ENCODE data around the gene NUP85. TPM values are rescaled to one million over a fixed set of nuclear protein-coding genes. Genes with fewer than 3 reads are reported as not detected.
"Not testable (repeated sequence)": the region's sequence is repeated elsewhere in the genome, so short reads cannot be mapped to it uniquely, and the experiment has no call there.

The NUP85 gene
- total RNA-seq, 1 donor from 2014 or later: 31.5 TPM

GRCh38 chr17:75266316-75267152, 61.1 kb downstream of the NUP85 start:
- DNase-seq (ENCODE audit: low read depth in 2 of 2): no peak

DNA sequence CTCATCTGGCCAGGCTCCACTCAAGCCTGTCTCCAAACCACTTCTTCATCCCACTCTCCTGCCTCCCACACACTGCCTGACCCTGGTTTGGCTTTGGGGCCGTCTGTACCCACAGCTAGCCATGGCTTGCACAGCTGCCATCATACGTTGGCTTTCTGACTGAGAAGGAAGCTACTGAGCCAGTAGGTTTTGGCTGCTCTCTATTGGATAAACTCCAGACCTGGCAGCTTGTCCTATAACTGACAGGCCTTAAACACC, 61.6 kb downstream of the NUP85 start:
- no peak for DNase-seq (ENCODE audit: low read depth in 2 of 2)

DNA sequence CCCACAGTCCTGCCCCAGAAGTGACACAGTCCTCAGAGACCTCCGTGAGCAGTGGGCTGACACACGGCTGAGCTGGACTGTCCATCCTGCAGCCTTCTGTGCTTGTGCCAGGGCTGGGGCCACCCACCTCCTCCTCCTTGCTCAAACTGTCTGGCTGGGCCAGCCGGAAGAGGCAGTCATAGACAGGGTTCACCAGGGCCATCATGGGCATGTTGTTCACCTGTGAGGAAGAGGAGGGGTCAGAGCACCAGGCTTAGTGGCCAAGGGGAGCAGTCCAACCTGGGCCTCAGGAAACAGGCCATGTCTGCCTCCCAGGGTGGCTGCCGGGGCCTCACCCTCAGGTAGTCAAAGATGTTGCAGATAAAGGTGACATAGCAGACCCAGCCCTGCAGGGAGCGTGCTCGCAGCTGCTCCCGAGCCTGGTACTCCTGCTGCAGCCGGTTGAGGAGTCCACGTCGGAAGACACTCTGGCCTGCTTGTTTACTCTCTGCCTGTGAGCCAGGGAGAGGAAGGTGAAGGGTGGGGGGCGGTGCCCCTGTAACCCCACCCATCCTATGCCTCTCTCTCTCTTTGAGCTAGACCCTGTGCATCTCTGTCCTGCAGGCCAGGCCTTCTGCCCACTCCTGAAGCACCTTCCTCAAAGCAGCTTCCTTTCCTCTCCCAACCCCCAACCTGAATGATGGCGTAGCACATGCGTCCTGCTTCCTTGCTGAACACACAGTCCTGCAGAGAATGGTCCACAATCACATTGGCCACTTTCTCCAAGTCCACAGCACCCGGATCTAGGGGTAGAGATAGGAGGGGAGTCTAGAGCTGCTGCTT, 62.1 kb downstream of the NUP85 start:
- DNase-seq (ENCODE audit: low read depth in 2 of 2): no peak

GRCh38 chr17:75269844-75270217, 64.4 kb downstream of the NUP85 start:
- no peak for DNase-seq (ENCODE audit: low read depth in 2 of 2)

DNA sequence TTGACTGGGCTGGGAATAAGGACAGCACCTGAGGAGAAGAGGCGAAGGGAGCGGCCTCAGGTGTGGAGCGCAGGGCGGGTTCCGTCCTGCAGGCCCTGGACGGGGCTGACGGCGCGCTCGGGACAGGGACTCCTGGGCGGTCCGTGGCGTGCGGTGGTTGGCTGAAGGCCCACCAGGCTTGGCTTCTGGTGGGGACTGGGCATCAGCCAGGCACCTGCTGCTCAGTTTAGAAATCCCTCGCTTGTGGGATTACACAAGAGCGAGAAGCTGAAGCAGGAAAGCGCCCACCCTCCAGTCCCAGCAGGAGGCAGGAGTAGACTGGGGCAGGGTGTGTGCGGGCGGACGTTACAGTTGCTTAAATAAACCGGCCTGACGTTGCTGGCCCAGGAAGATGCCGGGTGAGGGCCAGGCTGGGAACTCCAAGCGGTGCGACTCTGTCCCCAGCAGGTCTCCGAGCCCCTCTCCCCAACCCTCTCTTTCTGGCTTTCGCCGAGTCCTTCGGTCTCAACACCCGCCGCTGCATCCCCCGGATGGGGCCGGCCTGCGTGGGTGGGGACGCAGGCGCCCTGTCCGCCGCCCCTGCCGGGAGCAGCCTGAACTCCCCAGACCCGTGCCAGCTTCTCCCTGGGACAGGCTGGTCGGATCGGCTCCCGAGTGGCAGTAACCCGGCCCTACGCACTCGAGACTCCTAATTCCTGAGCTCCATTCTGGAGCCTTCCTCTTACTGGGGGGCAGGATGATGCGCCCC, 64.9 kb downstream of the NUP85 start:
- peak; percentile 69 to 79 for DNase-seq (ENCODE audit: low read depth in 2 of 2)

GRCh38 chr17:75270966-75271232, 65.4 kb downstream of the NUP85 start, which contains the start of gene MIF4GD:
Gene MIF4GD (minus strand): TSS chr17:75271231. CDS start chr17:75270195, 1,036 bp downstream.
- DNase-seq (ENCODE audit: low read depth in 2 of 2): peak in 1 of 2 donors; percentile 82

DNA sequence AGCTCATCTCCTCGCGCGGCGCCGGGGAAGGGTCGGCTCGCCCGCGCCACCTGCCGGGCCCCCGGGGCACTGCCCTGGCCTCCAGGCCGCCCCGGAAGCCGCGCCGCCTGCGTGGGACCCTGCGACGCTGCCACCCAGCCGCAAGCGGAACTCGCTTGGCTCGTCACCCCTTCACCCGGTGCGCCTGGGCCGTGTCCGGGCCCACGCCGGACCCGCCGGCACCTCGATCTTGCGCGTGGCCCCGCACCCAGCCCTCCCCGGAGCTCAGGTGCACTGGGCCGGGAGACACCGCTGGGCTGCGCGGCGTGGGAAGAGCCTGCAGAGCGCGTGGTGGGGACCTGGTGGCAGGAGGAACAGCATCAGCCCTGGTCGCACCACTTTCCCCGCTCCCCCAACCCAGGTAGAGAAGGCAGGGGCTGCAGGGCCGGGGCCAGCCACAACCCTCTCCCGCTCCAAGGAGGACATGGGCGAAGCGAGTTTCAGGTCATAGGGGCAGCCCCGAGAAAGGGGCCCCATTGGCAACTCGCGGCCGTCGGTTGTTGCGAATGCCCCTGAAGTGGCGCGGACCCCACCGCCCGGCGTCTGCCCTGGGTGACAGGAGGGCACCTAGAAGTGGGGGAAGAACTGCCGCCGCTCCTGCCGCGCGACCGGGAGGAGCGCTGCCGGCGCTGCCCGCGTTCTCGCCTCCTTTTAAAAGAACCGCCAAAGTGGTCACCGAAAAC, 65.9 kb downstream of the NUP85 start:
- DNase-seq (ENCODE audit: low read depth in 2 of 2): peak in 1 of 2 donors; percentile 74

- DNase-seq (ENCODE audit: low read depth in 2 of 2): no peak
These were observed 66.7 kb downstream of the NUP85 start for GRCh38 chr17:75271955-75272847.

- DNase-seq (ENCODE audit: low read depth in 2 of 2): no peak
These were observed 67.3 kb downstream of the NUP85 start for GRCh38 chr17:75272848-75273184.

DNA sequence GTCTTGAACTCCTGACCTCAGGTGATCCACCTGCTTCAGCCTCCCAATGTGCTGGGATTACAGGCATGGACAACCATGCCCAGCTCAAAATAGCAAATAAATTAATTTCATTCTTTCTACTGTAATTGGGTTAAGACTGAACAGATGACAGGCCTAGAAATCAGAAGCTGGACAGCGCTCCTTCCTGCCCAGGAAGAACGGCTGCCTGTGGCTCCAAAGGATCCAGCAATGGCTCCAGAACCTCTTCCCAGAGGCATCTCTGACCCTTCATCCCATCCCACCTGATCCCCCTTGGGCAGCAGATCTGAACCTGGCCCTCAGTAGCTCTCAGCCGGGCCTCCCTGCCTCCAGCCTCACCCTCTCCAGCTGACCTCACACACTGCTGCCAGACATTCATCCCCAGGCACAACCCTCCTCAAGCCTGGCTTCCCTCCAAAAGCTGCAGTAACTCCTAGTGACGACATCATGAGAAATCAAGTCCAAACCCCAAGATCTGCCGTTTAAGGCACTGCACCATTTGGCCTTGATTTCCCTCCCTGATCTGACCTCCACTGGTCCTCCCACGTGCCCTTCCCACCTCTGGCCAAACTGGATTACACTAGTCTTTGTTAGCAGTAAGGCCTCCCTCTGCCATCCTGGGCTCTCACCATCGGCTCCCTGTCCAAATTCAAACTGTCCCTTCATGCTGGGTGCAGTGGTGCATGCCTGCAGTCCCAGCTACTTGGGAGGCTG, 68.7 kb downstream of the NUP85 start:
- peak in 1 of 2 donors; percentile 43 for DNase-seq (ENCODE audit: low read depth in 2 of 2)

GRCh38 chr17:75277664-75278071, 72.2 kb downstream of the NUP85 start:
- no peak for DNase-seq (ENCODE audit: low read depth in 2 of 2)

DNA sequence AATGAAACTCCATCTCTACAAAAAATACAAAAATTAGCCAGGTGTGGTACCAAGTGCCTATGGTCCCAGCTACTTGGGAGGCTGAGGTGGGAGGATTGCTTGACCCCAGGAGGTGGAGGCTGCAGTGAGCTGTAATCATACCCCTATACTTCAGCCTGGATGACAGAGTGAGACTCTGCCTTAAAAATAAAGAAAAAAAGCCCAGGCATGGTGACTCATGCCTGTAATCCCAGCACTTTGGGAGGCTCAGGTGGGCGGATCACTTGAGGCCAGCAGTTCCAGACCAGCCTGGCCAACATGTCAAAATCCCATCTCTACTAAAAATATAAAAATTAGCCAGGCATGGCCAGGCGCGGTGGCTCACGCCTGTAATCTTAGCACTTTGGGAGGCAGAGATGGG, 74.7 kb downstream of the NUP85 start:
- DNase-seq (ENCODE audit: low read depth in 2 of 2): not testable (repeated sequence)

DNA sequence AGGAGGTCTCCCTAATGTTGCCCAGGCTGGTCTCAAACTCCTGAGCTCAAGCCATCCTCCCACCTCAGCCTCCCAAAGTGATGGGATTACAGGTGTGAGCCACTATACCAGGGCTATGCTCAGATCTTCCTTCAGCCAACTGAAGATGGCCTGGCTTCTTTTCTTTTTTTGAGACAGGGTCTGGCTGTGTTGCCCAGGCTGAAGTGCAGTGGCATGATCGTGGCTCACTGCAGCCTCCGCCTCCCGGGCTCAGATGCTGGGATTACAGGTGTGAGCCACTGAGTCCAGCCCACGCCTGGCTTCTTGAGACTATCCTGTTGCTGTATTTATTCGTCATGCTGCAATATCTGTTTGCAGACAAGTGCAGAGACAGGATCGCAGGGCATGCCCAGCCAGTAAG, 79.6 kb downstream of the NUP85 start:
- DNase-seq (ENCODE audit: low read depth in 2 of 2): no peak

Other genes starting within 250 kb of the NUP85 start
- gene HID1, start 232.9 kb upstream of the NUP85 start, total RNA-seq: 21.4 and 44.8 TPM in 2 replicates
- gene CDR2L, start 218.0 kb upstream of the NUP85 start, total RNA-seq: 5.0 and 5.7 TPM in 2 replicates
- gene MRPL58, start 193.0 kb upstream of the NUP85 start, total RNA-seq: 17.9 and 19.4 TPM in 2 replicates
- gene ATP5PD, start 158.7 kb upstream of the NUP85 start, total RNA-seq: 156 and 219 TPM in 2 replicates
- gene KCTD2, start 158.5 kb upstream of the NUP85 start, total RNA-seq: 9.2 and 11.9 TPM in 2 replicates
- gene SLC16A5, start 117.7 kb upstream of the NUP85 start, total RNA-seq: 2.0 and 3.9 TPM in 2 replicates
- 2.4 and 2.8 TPM in 2 replicates for gene ARMC7, start 95.7 kb upstream of the NUP85 start, total RNA-seq
- gene NT5C, start 73.9 kb upstream of the NUP85 start, total RNA-seq: 34.7 and 38.7 TPM in 2 replicates
- 72.4 and 119 TPM in 2 replicates for gene JPT1, start 51.2 kb upstream of the NUP85 start, total RNA-seq
- 89.4 and 100 TPM in 2 replicates for gene SUMO2, start 22.7 kb upstream of the NUP85 start, total RNA-seq
- 6.1 and 10.5 TPM in 2 replicates for gene GGA3, start 55.9 kb downstream of the NUP85 start, total RNA-seq
- 60.9 and 61.0 TPM in 2 replicates for gene MRPS7, start 56.2 kb downstream of the NUP85 start, total RNA-seq
- 7.4 and 7.5 TPM in 2 replicates for gene MIF4GD, start 65.6 kb downstream of the NUP85 start, total RNA-seq
- gene SLC25A19, start 83.8 kb downstream of the NUP85 start, total RNA-seq: 3.9 and 6.5 TPM in 2 replicates
- 55.6 and 77.4 TPM in 2 replicates for gene GRB2, start 200.0 kb downstream of the NUP85 start, total RNA-seq